CD14-positive monocyte (primary cell): ENCODE measurements around the gene ABCF3. TPM values are rescaled to one million over a fixed set of nuclear protein-coding genes. Genes with fewer than 3 reads are reported as not detected.

Experiments used
- DNase-seq, 3 donors: peaks; one replicate each; pipeline ENCODE4 v3.0.0-alpha.2; 2011 to 2022
- H2AFZ ChIP-seq: 2 replicates; pipeline ENCODE4 v1.6.0; 2012; ENCODE audit warnings: mild to moderate bottlenecking, low read depth, low read length, inconsistent platforms; ENCODE audit not compliant: insufficient read depth, poor library complexity, severe bottlenecking
- H3K27ac ChIP-seq, 2 donors: 1 replicate in 1 of 2; 2 replicates in 1 of 2; pipeline ENCODE4 v1.5.1; 2012 to 2013; ENCODE audit warnings: low read length in 2 of 2, control low read depth in 1 of 2, inconsistent platforms in 1 of 2, low read depth in 1 of 2, mild to moderate bottlenecking in 1 of 2
- H3K27me3 ChIP-seq, 2 donors: one replicate each; pipeline versions ENCODE4 v1.6.0 to v1.6.1; 2011 to 2013; ENCODE audit warnings: low read length in 2 of 2; ENCODE audit not compliant: control insufficient read depth in 2 of 2, insufficient read depth in 2 of 2
- H3K36me3 ChIP-seq, 2 donors: replicated peaks in 1 of 2; 1 replicate in 1 of 2; 2 replicates in 1 of 2; pipeline versions ENCODE4 v1.5.1 to v1.6.1; 2012 to 2013; ENCODE audit warnings: low read length in 2 of 2, control low read depth in 1 of 2, inconsistent platforms in 1 of 2, mild to moderate bottlenecking in 1 of 2; ENCODE audit not compliant: insufficient read depth in 2 of 2, control insufficient read depth in 1 of 2
- H3K4me1 ChIP-seq, 2 donors: 1 replicate in 1 of 2; 2 replicates in 1 of 2; pipeline versions ENCODE4 v1.5.1 to v1.6.1; 2012 to 2013; ENCODE audit warnings: low read length in 2 of 2, control low read depth in 1 of 2, inconsistent platforms in 1 of 2, mild to moderate bottlenecking in 1 of 2, moderate library complexity in 1 of 2; ENCODE audit not compliant: insufficient read depth in 2 of 2, control insufficient read depth in 1 of 2
- H3K4me2 ChIP-seq: replicated peaks from 2 replicates; pipeline ENCODE3; 2012; ENCODE audit warnings: low read length, moderate library complexity, mild to moderate bottlenecking; ENCODE audit not compliant: poor library complexity, severe bottlenecking; ENCODE audit errors: extremely low read depth
- H3K4me3 ChIP-seq, 3 experiments: fragments of 200-600 bp in 1 of 3; sonication (generic) in 1 of 3; replicated peaks in 1 of 3; 1 replicate in 2 of 3; 2 replicates in 1 of 3; pipeline ENCODE4 v1.5.1; 2011 to 2013; ENCODE audit warnings: low read length in 3 of 3, mild to moderate bottlenecking in 3 of 3, control low read depth in 2 of 3, low read depth in 2 of 3, inconsistent platforms in 1 of 3, moderate library complexity in 1 of 3
- H3K79me2 ChIP-seq: 2 replicates; pipeline ENCODE4 v1.6.0; 2012; ENCODE audit warnings: mild to moderate bottlenecking, control low read depth, inconsistent platforms, low read length, moderate library complexity; ENCODE audit not compliant: insufficient read depth
- H3K9ac ChIP-seq: 2 replicates; pipeline ENCODE4 v1.6.0; 2017; ENCODE audit warnings: low read length, mild to moderate bottlenecking; ENCODE audit not compliant: insufficient read depth, poor library complexity, severe bottlenecking
- H3K9me3 ChIP-seq, 2 donors: replicated peaks in 1 of 2; 1 replicate in 1 of 2; 2 replicates in 1 of 2; pipeline versions ENCODE4 v1.5.1 to v1.6.1; 2012 to 2013; ENCODE audit warnings: low read length in 2 of 2, control low read depth in 1 of 2; ENCODE audit not compliant: control insufficient read depth in 1 of 2, insufficient read depth in 1 of 2
- H4K20me1 ChIP-seq: 2 replicates; pipeline ENCODE4 v1.6.0; 2012; ENCODE audit warnings: mild to moderate bottlenecking, low read length, control low read depth, moderate library complexity; ENCODE audit not compliant: insufficient read depth
- H3K27ac Mint-ChIP-seq, 7 donors: one replicate each; pipeline ENCODE4 v1.8.0; 2020; ENCODE audit warnings: mild to moderate bottlenecking in 7 of 7, mixed read lengths in 7 of 7, moderate library complexity in 6 of 7, inconsistent platforms in 2 of 7
- H3K27me3 Mint-ChIP-seq, 3 donors: one replicate each; pipeline ENCODE4 v1.8.0; 2021 to 2022; ENCODE audit warnings: low read depth in 3 of 3, mild to moderate bottlenecking in 3 of 3, mixed read lengths in 3 of 3, moderate library complexity in 3 of 3, inconsistent platforms in 1 of 3
- H3K36me3 Mint-ChIP-seq, 2 donors: one replicate each; pipeline ENCODE4 v1.8.0; 2020; ENCODE audit warnings: mixed read lengths in 2 of 2, inconsistent platforms in 1 of 2, mild to moderate bottlenecking in 1 of 2
- H3K4me1 Mint-ChIP-seq: one replicate; pipeline ENCODE4 v1.8.0; 2020; ENCODE audit warnings: mild to moderate bottlenecking, mixed read lengths
- H3K4me3 Mint-ChIP-seq, 2 donors: one replicate each; pipeline ENCODE4 v1.8.0; 2020; ENCODE audit warnings: mild to moderate bottlenecking in 2 of 2, mixed read lengths in 2 of 2, moderate library complexity in 1 of 2
- H3K9me3 Mint-ChIP-seq, 7 donors: one replicate each; pipeline ENCODE4 v1.8.0; 2020 to 2022; ENCODE audit warnings: mixed read lengths in 7 of 7, mild to moderate bottlenecking in 6 of 7, moderate library complexity in 6 of 7, inconsistent platforms in 2 of 7
- CTCF ChIP-seq: fragments of 200-600 bp; IDR thresholded peaks from one replicate; pipeline ENCODE4 v1.8.0; 2022; ENCODE audit warnings: antibody characterized with exemption, mild to moderate bottlenecking
- WGBS: methylation state at CpG from one replicate; pipeline ENCODE4 v1.1.5; 2013; ENCODE audit warnings: missing lambda C conversion rate; ENCODE audit not compliant: insufficient coverage; 5-methylcytosine and 5-hydroxymethylcytosine counted together
- intact Hi-C, 2 donors: fragments of 100-400 bp; cut with micrococcal nuclease; formaldehyde crosslinking; loops; one replicate each; pipeline versions ENCODE4 v1.15.0 to v1.15.1; 2023
- polyA plus RNA-seq, 3 donors: library from polyadenylated mRNA; depleted of rRNA in 1 of 3; unstranded in 2 of 3; stranded (reverse) in 1 of 3; fragments of 300-500 nt in 2 of 3; fragments of >200 nt in 1 of 3; fragmentation: Illumina TruSeq in 2 of 3; gene quantifications; 1 replicate in 2 of 3; 2 replicates in 1 of 3; pipeline ENCODE4 v1.2.3, GENCODE V29; 2012 to 2021

Gene ABCF3
- polyA plus RNA-seq, 3 donors: 13.5 to 74.8 (median 13.9) TPM

DNA sequence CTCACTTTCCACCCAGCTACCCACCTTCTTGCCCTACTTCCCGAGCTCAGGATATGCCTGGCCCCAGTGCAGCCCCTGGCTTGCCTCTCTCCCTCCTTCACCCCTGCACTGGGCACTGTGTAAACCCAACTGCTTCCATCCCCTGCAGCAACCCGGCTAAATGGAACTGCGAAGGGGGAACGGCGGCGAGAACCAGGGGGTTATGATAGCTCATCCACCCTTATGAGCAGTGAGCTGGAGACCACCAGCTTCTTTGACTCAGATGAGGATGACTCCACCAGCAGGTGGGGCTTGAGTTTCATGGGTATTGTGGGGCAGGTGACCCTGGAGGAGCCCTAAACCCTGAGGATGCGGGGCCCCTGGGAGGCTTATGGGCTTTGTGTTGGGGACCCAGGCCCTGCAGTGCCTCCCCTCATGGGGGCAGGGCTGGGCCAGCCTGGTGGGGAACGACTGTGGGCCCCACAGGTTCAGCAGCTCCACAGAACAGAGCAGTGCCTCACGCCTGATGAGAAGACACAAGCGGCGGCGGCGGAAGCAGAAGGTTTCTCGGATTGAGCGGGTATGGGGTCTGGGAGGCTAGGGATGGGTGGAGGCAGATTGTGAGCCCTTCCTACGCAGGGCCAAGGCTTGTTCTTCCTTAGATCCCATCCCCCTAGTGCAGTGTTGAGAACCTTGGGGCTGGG lies 21.2 kb upstream of the ABCF3 start:
- Mint-ChIP-seq H3K9me3 (no peaks in the 10 kb centered on the region), H3K27me3 (no peaks in the 10 kb centered on the region), H3K4me1 (peaks cover 8% of the 10 kb centered on the region), H3K4me3 (no peak overlapping the region), H3K27ac (peak overlapping the region in 2 of 7 donors; percentile 20 to 63), H3K36me3 (peaks cover 71 to 95% of the 10 kb centered on the region in 2 donors)
- Histone ChIP-seq H3K36me3 (peaks cover 66 to 75% of the 10 kb centered on the region in 2 donors), H4K20me1 (peaks cover 50% of the 10 kb centered on the region), H3K27me3 (no peaks in the 10 kb centered on the region), H2AFZ (no peak overlapping the region), H3K4me2 (no peak overlapping the region), H3K4me1 (no peaks in the 10 kb centered on the region), H3K4me3 (no peak overlapping the region), H3K79me2 (peaks cover 17% of the 10 kb centered on the region), H3K9me3 (no peaks in the 10 kb centered on the region), H3K27ac (no peak overlapping the region), H3K9ac (no peak overlapping the region)
- no peak for DNase-seq
- TF ChIP-seq CTCF: no peak
- intact Hi-C loops: no loop called here
- 96% methylated on average over 12 of the region's 16 CpGs for WGBS

DNA sequence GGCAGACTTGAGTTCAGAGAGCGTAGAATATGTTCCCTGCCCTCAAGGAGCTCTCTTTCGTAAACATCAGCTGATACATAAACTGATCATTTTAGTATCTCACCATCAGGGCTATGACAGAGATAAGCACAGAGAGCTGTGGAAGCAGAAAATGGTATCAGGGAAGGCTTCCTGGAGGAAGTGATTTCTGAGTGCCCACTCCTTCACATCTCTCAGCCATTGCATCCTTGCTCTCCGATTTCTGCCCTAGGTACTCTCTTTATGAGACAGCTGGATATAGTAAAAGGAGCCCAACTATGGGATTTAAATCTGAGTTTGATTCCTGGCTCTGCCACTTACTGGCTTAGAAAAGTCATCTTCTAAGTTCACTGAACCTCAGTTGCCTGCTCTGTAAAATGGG lies 20.5 kb upstream of the ABCF3 start:
- peaks cover 70 to 83% of the 10 kb centered on the region in 2 donors for H3K36me3 ChIP-seq
- WGBS: 100% methylated on average over 1 of the region's 3 CpGs
- no peak for TF ChIP-seq CTCF

More for the DNA sequence above, 20.5 kb upstream of the ABCF3 start:
- peaks cover 44% of the 10 kb centered on the region for H4K20me1 ChIP-seq
- H3K27me3 Mint-ChIP-seq: no peaks in the 10 kb centered on the region
- no peaks in the 10 kb centered on the region for H3K27me3 ChIP-seq
- H3K4me2 ChIP-seq: no peak overlapping the region
- H3K79me2 ChIP-seq: peaks cover 10% of the 10 kb centered on the region
- H3K9ac ChIP-seq: no peak overlapping the region
- no peak for DNase-seq
- H3K27ac ChIP-seq: no peak overlapping the region
- H3K4me3 Mint-ChIP-seq: no peak overlapping the region
- peaks cover 71 to 94% of the 10 kb centered on the region in 2 donors for H3K36me3 Mint-ChIP-seq
- no peaks in the 10 kb centered on the region for H3K9me3 ChIP-seq
- no peaks in the 10 kb centered on the region for H3K9me3 Mint-ChIP-seq
- H3K4me1 Mint-ChIP-seq: peaks cover 4% of the 10 kb centered on the region
- no peak overlapping the region for H2AFZ ChIP-seq
- H3K4me3 ChIP-seq: no peak overlapping the region
- intact Hi-C loops: no loop called here
- no peak overlapping the region for H3K27ac Mint-ChIP-seq
- no peaks in the 10 kb centered on the region for H3K4me1 ChIP-seq
